ENCODE results near the gene PIK3CD.
"Not testable (repeated sequence)": the region's sequence is repeated elsewhere in the genome, so short reads cannot be mapped to it uniquely, and the experiment has no call there.

PIK3CD gene

GRCh38 chr1:9705337-9706093 is 54.0 kb downstream of the PIK3CD start:
- Histone ChIP-seq H3K27me3 (replicated peaks; ENCODE audit: control insufficient read depth, insufficient read depth, low read length) (no peaks in the 10 kb centered on the region), H3K36me3 (ENCODE audit: control insufficient read depth, insufficient read depth, low read length) (peaks cover 16% of the 10 kb centered on the region), H3K4me3 (replicated peaks; ENCODE audit: low read depth, low read length) (no peak overlapping the region)
- TF ChIP-seq, protein P1, sequence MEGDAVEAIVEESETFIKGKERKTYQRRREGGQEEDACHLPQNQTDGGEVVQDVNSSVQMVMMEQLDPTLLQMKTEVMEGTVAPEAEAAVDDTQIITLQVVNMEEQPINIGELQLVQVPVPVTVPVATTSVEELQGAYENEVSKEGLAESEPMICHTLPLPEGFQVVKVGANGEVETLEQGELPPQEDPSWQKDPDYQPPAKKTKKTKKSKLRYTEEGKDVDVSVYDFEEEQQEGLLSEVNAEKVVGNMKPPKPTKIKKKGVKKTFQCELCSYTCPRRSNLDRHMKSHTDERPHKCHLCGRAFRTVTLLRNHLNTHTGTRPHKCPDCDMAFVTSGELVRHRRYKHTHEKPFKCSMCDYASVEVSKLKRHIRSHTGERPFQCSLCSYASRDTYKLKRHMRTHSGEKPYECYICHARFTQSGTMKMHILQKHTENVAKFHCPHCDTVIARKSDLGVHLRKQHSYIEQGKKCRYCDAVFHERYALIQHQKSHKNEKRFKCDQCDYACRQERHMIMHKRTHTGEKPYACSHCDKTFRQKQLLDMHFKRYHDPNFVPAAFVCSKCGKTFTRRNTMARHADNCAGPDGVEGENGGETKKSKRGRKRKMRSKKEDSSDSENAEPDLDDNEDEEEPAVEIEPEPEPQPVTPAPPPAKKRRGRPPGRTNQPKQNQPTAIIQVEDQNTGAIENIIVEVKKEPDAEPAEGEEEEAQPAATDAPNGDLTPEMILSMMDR (IDR thresholded peaks at IDR 0.05; ENCODE audit: insufficient read depth, low read length, poor library complexity, severe bottlenecking): no peak
- DNase-seq (ENCODE audit: extremely low read depth, insufficient read length): no peak

DNA sequence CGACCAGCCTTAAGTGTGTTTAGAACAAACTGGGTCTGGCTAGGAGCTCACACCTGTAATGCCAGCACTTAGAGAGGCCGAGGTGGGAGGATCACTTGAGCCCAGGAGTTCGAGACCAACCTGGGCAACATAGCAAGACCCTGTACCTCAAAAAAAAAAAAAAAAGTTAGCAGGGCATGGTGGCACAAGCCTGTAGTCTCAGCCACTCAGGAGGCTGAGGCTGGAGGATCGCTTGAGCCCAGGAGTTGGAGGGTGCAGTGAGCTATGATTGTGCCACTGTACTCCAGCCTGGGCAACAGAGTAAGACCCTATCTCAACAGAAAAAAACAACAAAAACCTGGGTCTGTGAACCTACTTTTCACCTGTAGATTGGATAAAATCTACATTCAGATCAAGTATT is 54.6 kb downstream of the PIK3CD start:
- TF ChIP-seq, protein P1 (IDR thresholded peaks at IDR 0.05; ENCODE audit: insufficient read depth, low read length, poor library complexity, severe bottlenecking): no peak
- DNase-seq (ENCODE audit: extremely low read depth, insufficient read length): no peak
- H3K4me3 ChIP-seq (replicated peaks; ENCODE audit: low read depth, low read length): no peak overlapping the region
- H3K27me3 ChIP-seq (replicated peaks; ENCODE audit: control insufficient read depth, insufficient read depth, low read length): no peaks in the 10 kb centered on the region
- peaks cover 18% of the 10 kb centered on the region for H3K36me3 ChIP-seq (ENCODE audit: control insufficient read depth, insufficient read depth, low read length)

GRCh38 chr1:9710037-9710436 is 58.5 kb downstream of the PIK3CD start:
- TF ChIP-seq, protein P1 (IDR thresholded peaks at IDR 0.05; ENCODE audit: insufficient read depth, low read length, poor library complexity, severe bottlenecking): no peak

GRCh38 chr1:9711466-9712020 is 60.0 kb downstream of the PIK3CD start:
- no peak overlapping the region for H3K4me3 ChIP-seq (replicated peaks; ENCODE audit: low read depth, low read length)
- H3K36me3 ChIP-seq (ENCODE audit: control insufficient read depth, insufficient read depth, low read length): peaks cover 27% of the 10 kb centered on the region
- no peaks in the 10 kb centered on the region for H3K27me3 ChIP-seq (replicated peaks; ENCODE audit: control insufficient read depth, insufficient read depth, low read length)
- no peak for DNase-seq (ENCODE audit: extremely low read depth, insufficient read length)
- TF ChIP-seq, protein P1 (IDR thresholded peaks at IDR 0.05; ENCODE audit: insufficient read depth, low read length, poor library complexity, severe bottlenecking): no peak

More at GRCh38 chr1:9710037-9710436, 58.5 kb downstream of the PIK3CD start:
- Histone ChIP-seq H3K27me3 (replicated peaks; ENCODE audit: control insufficient read depth, insufficient read depth, low read length) (no peaks in the 10 kb centered on the region), H3K4me3 (replicated peaks; ENCODE audit: low read depth, low read length) (no peak overlapping the region), H3K36me3 (ENCODE audit: control insufficient read depth, insufficient read depth, low read length) (peaks cover 15% of the 10 kb centered on the region)
- no peak for DNase-seq (ENCODE audit: extremely low read depth, insufficient read length)

GRCh38 chr1:9712767-9713166 is 61.2 kb downstream of the PIK3CD start:
- H3K36me3 ChIP-seq (ENCODE audit: control insufficient read depth, insufficient read depth, low read length): peaks cover 30% of the 10 kb centered on the region
- not testable (repeated sequence) for H3K27me3 ChIP-seq (replicated peaks; ENCODE audit: control insufficient read depth, insufficient read depth, low read length); DNase-seq (ENCODE audit: extremely low read depth, insufficient read length); H3K4me3 ChIP-seq (replicated peaks; ENCODE audit: low read depth, low read length)

DNA sequence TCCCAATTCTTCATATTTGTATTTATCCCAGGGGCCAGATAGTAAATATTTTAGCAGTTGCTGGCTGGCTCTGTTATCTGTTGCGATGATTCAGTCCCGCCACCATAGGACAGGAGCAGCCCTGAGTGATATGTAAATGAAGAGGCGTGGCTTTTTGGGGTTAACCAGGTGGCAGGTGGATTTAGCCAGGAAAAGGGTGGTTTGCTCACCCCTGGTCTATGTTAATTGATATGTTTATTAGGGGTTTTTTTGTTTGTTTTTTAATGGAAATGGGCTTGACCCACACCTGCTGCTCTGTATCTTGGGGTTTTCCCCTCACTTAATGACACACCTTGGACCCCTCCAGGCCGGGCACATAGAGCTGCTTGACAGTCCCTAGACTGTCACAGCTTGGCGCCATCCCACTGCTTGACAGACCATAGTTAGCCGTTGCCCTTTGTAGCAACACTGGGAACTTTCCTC is 62.8 kb downstream of the PIK3CD start:
- DNase-seq (ENCODE audit: extremely low read depth, insufficient read length): no peak
- TF ChIP-seq, protein P1 (IDR thresholded peaks at IDR 0.05; ENCODE audit: insufficient read depth, low read length, poor library complexity, severe bottlenecking): no peak
- no peak overlapping the region for H3K4me3 ChIP-seq (replicated peaks; ENCODE audit: low read depth, low read length)
- no peaks in the 10 kb centered on the region for H3K27me3 ChIP-seq (replicated peaks; ENCODE audit: control insufficient read depth, insufficient read depth, low read length)
- H3K36me3 ChIP-seq (ENCODE audit: control insufficient read depth, insufficient read depth, low read length): peaks cover 39% of the 10 kb centered on the region

Data from GM06990 (cell line).